Psoas muscle (tissue), 8 donors: Measurements from ENCODE around the gene CKB. TPM values are rescaled to one million over a fixed set of nuclear protein-coding genes. Genes with fewer than 3 reads are reported as not detected.

Source experiments
- ATAC-seq, 4 donors: fragments of 200-7000 bp; cut with Tn5 transposase; one replicate each; pipeline ENCODE4 v1.9.1; 2020; ENCODE audit warnings: moderate library complexity in 3 of 4, mild to moderate bottlenecking in 2 of 4
- DNase-seq, 2 donors: peaks; one replicate each; pipeline ENCODE4 v3.0.0-alpha.2; 2020
- H3K27ac ChIP-seq: fragments of 200-600 bp; one replicate; pipeline ENCODE4 v1.8.0; 2022
- H3K27me3 ChIP-seq, 3 donors: fragments of 200-600 bp in 1 of 3; one replicate each; pipeline versions ENCODE4 v1.6.1 to v1.8.0; 2013 to 2022; ENCODE audit warnings: low read length in 2 of 3, mild to moderate bottlenecking in 2 of 3, moderate library complexity in 1 of 3; ENCODE audit not compliant: insufficient read depth in 3 of 3
- H3K36me3 ChIP-seq, 2 donors: fragments of 200-600 bp in 1 of 2; one replicate each; pipeline versions ENCODE4 v1.6.1 to v1.8.0; 2013 to 2022; ENCODE audit warnings: low read depth in 1 of 2, mild to moderate bottlenecking in 1 of 2, moderate library complexity in 1 of 2; ENCODE audit not compliant: insufficient read depth in 1 of 2
- H3K4me1 ChIP-seq: fragments of 200-600 bp; one replicate; pipeline ENCODE4 v1.8.0; 2022
- H3K4me3 ChIP-seq: fragments of 200-600 bp; one replicate; pipeline ENCODE4 v1.8.0; 2022; ENCODE audit warnings: mild to moderate bottlenecking
- H3K9me3 ChIP-seq: fragments of 200-600 bp; one replicate; pipeline ENCODE4 v1.8.0; 2022
- WGBS, 3 donors: extraction: QIAGEN DNeasy Blood & Tissue Kit; methylation state at CpG; one replicate each; pipeline versions ENCODE4 v1.1.6 to v1.1.7; 2013; 5-methylcytosine and 5-hydroxymethylcytosine counted together
- intact Hi-C, 2 donors: fragments of 100-400 bp; cut with DNase I; formaldehyde crosslinking; loops; one replicate each; pipeline versions ENCODE4 v1.11.0 to v1.14.2; 2022
- polyA plus RNA-seq, 3 donors: library from polyadenylated mRNA; stranded (reverse); fragments of 200-250 nt; gene quantifications; one replicate each; pipeline ENCODE4 v1.2.3, GENCODE V29; 2013
- total RNA-seq, 4 donors: library from RNA; stranded (reverse); fragmentation: NEBNext Ultra II Directional in 2 of 4; extraction: Animal tissue kit (Norgen Biotek cat#: 25700) in 2 of 4; gene quantifications; one replicate each; pipeline versions ENCODE4 v1.2.1 to v1.2.4, GENCODE V29; 2021 to 2023
- TF ChIP-seq, protein P1 (sequence below): fragments of 200-600 bp; IDR thresholded peaks from one replicate; pipeline ENCODE4 v1.8.0; 2022; ENCODE audit warnings: antibody characterized with exemption
- donor health status: healthy with polysubstance abuse.
- donor health status: DM: no; HTN: no; CAD: no; lungs with moderate emphysema.
- donor health status: Bipolar disorder and iron deficiency.
- donor health status: healthy.
- donor health status: DM: yes; HTN: yes; CAD: no.
- donor health status: DM: no; HTN: no; CAD: no.
- donor health status: DM: no; HTN: no; CAD: no.
- donor health status: DM: yes; HTN: yes; CAD: no.

CKB gene
- total and polyA plus RNA-seq, 7 donors = 19.5 to 383 (median 44.9) TPM

DNA sequence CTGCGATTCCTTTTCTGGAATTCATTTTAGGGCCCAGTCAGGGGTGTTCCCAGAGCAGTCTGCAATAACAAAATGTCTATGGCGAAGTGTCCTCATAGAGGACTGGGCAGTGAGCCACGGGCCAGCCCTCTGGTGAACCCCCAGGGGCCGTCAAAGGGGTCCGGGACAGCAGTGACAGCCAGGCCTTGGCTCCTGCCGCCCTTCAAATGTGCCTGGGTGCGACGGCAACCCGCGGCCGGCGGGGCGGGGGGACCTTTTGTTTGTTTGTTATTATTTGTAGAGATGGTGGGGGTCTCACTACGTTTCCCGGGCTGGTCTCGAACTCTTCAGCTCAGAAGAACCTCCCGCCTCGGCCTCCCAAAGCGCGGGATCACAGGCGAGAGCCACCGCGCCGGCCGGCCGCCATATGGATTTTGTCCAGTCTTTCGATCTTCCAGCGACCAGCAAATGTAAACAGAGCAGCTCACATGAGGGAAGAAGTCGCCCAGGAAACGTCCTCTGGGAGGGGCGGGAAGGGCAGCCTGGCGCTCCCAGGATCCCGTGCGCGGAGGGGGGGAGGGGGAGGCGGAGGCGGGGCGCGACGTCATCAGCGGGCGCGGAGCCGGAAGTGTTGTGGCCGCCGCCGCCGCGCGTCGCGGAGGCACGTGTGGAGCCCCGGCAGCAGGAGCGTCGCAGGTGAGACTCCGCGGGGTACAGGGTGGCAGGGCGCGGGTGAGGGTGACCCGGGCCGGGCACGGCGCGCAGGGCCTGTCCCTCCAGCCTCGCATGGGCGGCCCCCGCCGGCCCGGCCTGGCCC is 6.2 kb upstream of the CKB start, which contains the start of gene TRMT61A:
TRMT61A (plus strand) TSS at position 610 of the 796 bp plus-strand sequence. CDS start 783 bp downstream, outside the sequence.
- Histone ChIP-seq H3K36me3 (peaks cover 0 to 28% of the 10 kb centered on the region in 2 donors), H3K4me1 (peaks cover 19% of the 10 kb centered on the region), H3K27ac (peak within 1 kb of the TSS; percentile 88), H3K4me3 (peak within 1 kb of the TSS; percentile 84), H3K27me3 (no peaks in the 10 kb centered on the region), H3K9me3 (no peaks in the 10 kb centered on the region)
- intact Hi-C loops = no loop called here
- ATAC-seq (peak; percentile 88 to 94 (median 92)), DNase-seq (peak; percentile 89 to 94)
- TF ChIP-seq, protein P1, sequence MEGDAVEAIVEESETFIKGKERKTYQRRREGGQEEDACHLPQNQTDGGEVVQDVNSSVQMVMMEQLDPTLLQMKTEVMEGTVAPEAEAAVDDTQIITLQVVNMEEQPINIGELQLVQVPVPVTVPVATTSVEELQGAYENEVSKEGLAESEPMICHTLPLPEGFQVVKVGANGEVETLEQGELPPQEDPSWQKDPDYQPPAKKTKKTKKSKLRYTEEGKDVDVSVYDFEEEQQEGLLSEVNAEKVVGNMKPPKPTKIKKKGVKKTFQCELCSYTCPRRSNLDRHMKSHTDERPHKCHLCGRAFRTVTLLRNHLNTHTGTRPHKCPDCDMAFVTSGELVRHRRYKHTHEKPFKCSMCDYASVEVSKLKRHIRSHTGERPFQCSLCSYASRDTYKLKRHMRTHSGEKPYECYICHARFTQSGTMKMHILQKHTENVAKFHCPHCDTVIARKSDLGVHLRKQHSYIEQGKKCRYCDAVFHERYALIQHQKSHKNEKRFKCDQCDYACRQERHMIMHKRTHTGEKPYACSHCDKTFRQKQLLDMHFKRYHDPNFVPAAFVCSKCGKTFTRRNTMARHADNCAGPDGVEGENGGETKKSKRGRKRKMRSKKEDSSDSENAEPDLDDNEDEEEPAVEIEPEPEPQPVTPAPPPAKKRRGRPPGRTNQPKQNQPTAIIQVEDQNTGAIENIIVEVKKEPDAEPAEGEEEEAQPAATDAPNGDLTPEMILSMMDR = no peak
- WGBS, 3 donors = 0 to 2% (median 1%) methylated on average over 33 to 68 of the region's 70 CpGs

- Histone ChIP-seq H3K4me1 (peaks cover 20% of the 10 kb centered on the region), H3K27ac (peak overlapping the region; percentile 88), H3K36me3 (peaks cover 0 to 22% of the 10 kb centered on the region in 2 donors), H3K27me3 (peaks cover 0 to 2% (median 0%) of the 10 kb centered on the region in 3 donors), H3K9me3 (no peaks in the 10 kb centered on the region), H3K4me3 (peak overlapping the region; percentile 84)
- DNase-seq (peak in 1 of 2 donors; percentile 21), ATAC-seq (peak in 3 of 4 donors; percentile 9 to 51 (median 29))
- TF ChIP-seq, protein P1 = no peak
- 29 to 45% (median 35%) methylated on average over 10 of the region's 10 CpGs for WGBS, 3 donors
- intact Hi-C loops = no loop called here
Observed at GRCh38 chr14:103528146-103528586, 5.5 kb upstream of the CKB start.

DNA sequence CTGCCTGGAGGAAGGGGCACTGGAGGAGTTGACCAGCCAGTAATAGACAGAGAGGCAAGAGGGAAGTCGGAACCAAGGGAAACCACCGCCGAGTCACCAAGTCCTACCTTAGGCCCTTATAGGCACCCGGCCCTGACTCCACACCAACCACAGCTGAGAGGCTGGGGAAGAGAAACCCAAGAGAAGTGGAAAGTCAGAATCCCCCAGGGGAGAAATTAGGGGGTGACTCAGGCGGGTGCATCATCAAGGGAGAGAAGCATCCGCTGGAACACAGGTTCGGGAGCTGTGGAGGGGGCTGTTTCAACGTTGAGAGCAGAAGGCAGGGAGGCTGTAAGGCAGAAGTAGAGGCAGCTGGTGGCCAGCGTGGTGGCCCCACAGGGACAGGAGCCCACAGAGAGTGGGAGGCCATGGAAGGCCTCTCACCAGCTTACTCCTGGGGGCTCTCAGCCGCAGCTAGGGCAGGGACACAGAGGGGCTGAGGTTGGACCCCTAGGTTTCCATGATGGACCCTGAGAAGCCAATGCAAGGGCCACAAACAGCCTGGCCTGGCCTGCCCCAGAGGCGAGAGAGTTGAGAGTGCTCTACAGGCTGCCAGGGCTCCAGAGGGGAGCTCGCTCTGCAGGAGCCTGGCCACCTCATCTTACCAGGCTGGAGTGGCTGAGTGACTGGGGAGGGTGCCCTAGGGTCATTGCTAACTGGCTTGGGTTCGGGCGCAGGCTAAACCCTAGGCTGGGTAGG is 4.9 kb upstream of the CKB start:
- intact Hi-C loops = no loop called here
- TF ChIP-seq, protein P1 = no peak
- Histone ChIP-seq H3K9me3 (no peaks in the 10 kb centered on the region), H3K27ac (peak overlapping the region; percentile 88), H3K4me1 (peaks cover 24% of the 10 kb centered on the region), H3K4me3 (peak overlapping the region; percentile 84), H3K27me3 (peaks cover 0 to 7% (median 0%) of the 10 kb centered on the region in 3 donors), H3K36me3 (peaks cover 0 to 16% of the 10 kb centered on the region in 2 donors)
- DNase-seq (no peak), ATAC-seq (peak in 3 of 4 donors; percentile 1 to 2 (median 1))
- 74 to 83% (median 75%) methylated on average over 14 of the region's 14 CpGs for WGBS, 3 donors

GRCh38 chr14:103526914-103527248 is 4.3 kb upstream of the CKB start:
- no peak overlapping the region for H3K27ac ChIP-seq
- no peaks in the 10 kb centered on the region for H3K9me3 ChIP-seq
- DNase-seq = no peak
- WGBS, 3 donors = 69 to 89% (median 86%) methylated on average over 1 of the region's 1 CpG
- no peak overlapping the region for H3K4me3 ChIP-seq
- peaks cover 0 to 11% (median 5%) of the 10 kb centered on the region in 3 donors for H3K27me3 ChIP-seq
- H3K36me3 ChIP-seq = peaks cover 0 to 12% of the 10 kb centered on the region in 2 donors
- intact Hi-C loops = no loop called here
- no peak for ATAC-seq
- peaks cover 24% of the 10 kb centered on the region for H3K4me1 ChIP-seq
- TF ChIP-seq, protein P1 = no peak
